Activated T-helper 17 cell treated with anti-CD3 and anti-CD28 coated beads, Interleukin-2, amount 50 U/mL, for 72 hours (primary cell): ENCODE results near the gene SPIRE1. TPM values are rescaled to one million over a fixed set of nuclear protein-coding genes. Genes with fewer than 3 reads are reported as not detected.
"Not testable (repeated sequence)": the region's sequence is repeated elsewhere in the genome, so short reads cannot be mapped to it uniquely, and the experiment has no call there.

Experiments
- ATAC-seq: fragments of 150-1000 bp; cut with Tn5 transposase; replicated peaks from 2 replicates; pipeline ENCODE4 v1.10.0; 2021; ENCODE audit warnings: mild to moderate bottlenecking, moderate library complexity
- H3K27ac Mint-ChIP-seq: one replicate; pipeline ENCODE4 v1.8.0; 2022; ENCODE audit warnings: mixed read lengths
- H3K27me3 Mint-ChIP-seq: one replicate; pipeline ENCODE4 v1.8.0; 2022; ENCODE audit warnings: mixed read lengths
- H3K36me3 Mint-ChIP-seq: one replicate; pipeline ENCODE4 v1.8.0; 2022; ENCODE audit warnings: low read depth, mild to moderate bottlenecking, mixed read lengths
- H3K4me1 Mint-ChIP-seq: one replicate; pipeline ENCODE4 v1.8.0; 2022; ENCODE audit warnings: mixed read lengths
- H3K4me3 Mint-ChIP-seq: one replicate; pipeline ENCODE4 v1.8.0; 2022; ENCODE audit warnings: mild to moderate bottlenecking, mixed read lengths
- H3K9me3 Mint-ChIP-seq: one replicate; pipeline ENCODE4 v1.8.0; 2022; ENCODE audit warnings: mixed read lengths
- total RNA-seq, 2 donors: library from RNA; stranded (reverse); gene quantifications; one replicate each; pipeline ENCODE4 v1.2.3, GENCODE V29; 2022

The SPIRE1 gene
- total RNA-seq, 2 donors from 2014 or later = 5.0 to 12.4 TPM

GRCh38 chr18:12485479-12486105, 172.3 kb downstream of the SPIRE1 start:
- Mint-ChIP-seq H3K36me3 (no peaks in the 10 kb centered on the region), H3K4me1 (no peaks in the 10 kb centered on the region)

GRCh38 chr18:12481915-12482314, 176.0 kb downstream of the SPIRE1 start:
- not testable (repeated sequence) for H3K9me3 Mint-ChIP-seq, H3K36me3 Mint-ChIP-seq, ATAC-seq, H3K27me3 Mint-ChIP-seq, H3K4me1 Mint-ChIP-seq, H3K27ac Mint-ChIP-seq, H3K4me3 Mint-ChIP-seq

More at GRCh38 chr18:12485479-12486105, 172.3 kb downstream of the SPIRE1 start:
- Mint-ChIP-seq H3K4me3 (no peak overlapping the region), H3K27ac (no peak overlapping the region), H3K9me3 (no peaks in the 10 kb centered on the region), H3K27me3 (no peaks in the 10 kb centered on the region)
- ATAC-seq = no peak

GRCh38 chr18:12479982-12480381, 177.9 kb downstream of the SPIRE1 start:
- Mint-ChIP-seq H3K27me3 (no peaks in the 10 kb centered on the region), H3K4me1 (no peaks in the 10 kb centered on the region), H3K27ac (no peak overlapping the region), H3K9me3 (no peaks in the 10 kb centered on the region), H3K4me3 (no peak overlapping the region), H3K36me3 (no peaks in the 10 kb centered on the region)
- ATAC-seq = no peak

- H3K4me1 Mint-ChIP-seq = no peaks in the 10 kb centered on the region
- H3K9me3 Mint-ChIP-seq = no peaks in the 10 kb centered on the region
- ATAC-seq = no peak
- H3K4me3 Mint-ChIP-seq = no peak overlapping the region
- H3K27me3 Mint-ChIP-seq = no peaks in the 10 kb centered on the region
- no peak overlapping the region for H3K27ac Mint-ChIP-seq
- H3K36me3 Mint-ChIP-seq = no peaks in the 10 kb centered on the region
These were observed 178.4 kb downstream of the SPIRE1 start for GRCh38 chr18:12479536-12479935.

GRCh38 chr18:12478269-12479047, 179.4 kb downstream of the SPIRE1 start:
- Mint-ChIP-seq H3K27ac (no peak overlapping the region), H3K9me3 (no peaks in the 10 kb centered on the region), H3K4me1 (no peaks in the 10 kb centered on the region), H3K27me3 (no peaks in the 10 kb centered on the region), H3K36me3 (no peaks in the 10 kb centered on the region), H3K4me3 (no peak overlapping the region)
- no peak for ATAC-seq

- H3K4me3 Mint-ChIP-seq = no peak overlapping the region
- ATAC-seq = no peak
- no peaks in the 10 kb centered on the region for H3K9me3 Mint-ChIP-seq
- no peaks in the 10 kb centered on the region for H3K4me1 Mint-ChIP-seq
- no peaks in the 10 kb centered on the region for H3K36me3 Mint-ChIP-seq
- no peak overlapping the region for H3K27ac Mint-ChIP-seq
- H3K27me3 Mint-ChIP-seq = no peaks in the 10 kb centered on the region
These were observed 180.3 kb downstream of the SPIRE1 start for GRCh38 chr18:12477606-12478005.

- no peaks in the 10 kb centered on the region for H3K4me1 Mint-ChIP-seq
- no peak overlapping the region for H3K27ac Mint-ChIP-seq
- no peak overlapping the region for H3K4me3 Mint-ChIP-seq
- H3K27me3 Mint-ChIP-seq = no peaks in the 10 kb centered on the region
- H3K9me3 Mint-ChIP-seq = no peaks in the 10 kb centered on the region
- no peaks in the 10 kb centered on the region for H3K36me3 Mint-ChIP-seq
- ATAC-seq = no peak
These were observed 181.0 kb downstream of the SPIRE1 start for GRCh38 chr18:12476955-12477354.

- no peaks in the 10 kb centered on the region for H3K27me3 Mint-ChIP-seq
- H3K27ac Mint-ChIP-seq = no peak overlapping the region
- no peak overlapping the region for H3K4me3 Mint-ChIP-seq
- ATAC-seq = no peak
- H3K36me3 Mint-ChIP-seq = no peaks in the 10 kb centered on the region
- no peaks in the 10 kb centered on the region for H3K4me1 Mint-ChIP-seq
- H3K9me3 Mint-ChIP-seq = no peaks in the 10 kb centered on the region
These were observed 183.0 kb downstream of the SPIRE1 start for GRCh38 chr18:12474876-12475275.

GRCh38 chr18:12474146-12474545, 183.8 kb downstream of the SPIRE1 start:
- H3K9me3 Mint-ChIP-seq = no peaks in the 10 kb centered on the region
- H3K27ac Mint-ChIP-seq = no peak overlapping the region
- H3K4me3 Mint-ChIP-seq = no peak overlapping the region
- no peak for ATAC-seq
- no peaks in the 10 kb centered on the region for H3K27me3 Mint-ChIP-seq
- H3K36me3 Mint-ChIP-seq = no peaks in the 10 kb centered on the region
- no peaks in the 10 kb centered on the region for H3K4me1 Mint-ChIP-seq

- Mint-ChIP-seq H3K4me1 (no peaks in the 10 kb centered on the region), H3K27me3 (no peaks in the 10 kb centered on the region), H3K4me3 (no peak overlapping the region), H3K27ac (no peak overlapping the region), H3K36me3 (no peaks in the 10 kb centered on the region), H3K9me3 (no peaks in the 10 kb centered on the region)
- no peak for ATAC-seq
These were observed 187.4 kb downstream of the SPIRE1 start for GRCh38 chr18:12470382-12471075.

- Mint-ChIP-seq H3K9me3 (no peaks in the 10 kb centered on the region), H3K27ac (no peak overlapping the region), H3K4me1 (no peaks in the 10 kb centered on the region), H3K27me3 (no peaks in the 10 kb centered on the region), H3K4me3 (no peak overlapping the region), H3K36me3 (no peaks in the 10 kb centered on the region)
- no peak for ATAC-seq
These were observed 189.5 kb downstream of the SPIRE1 start for GRCh38 chr18:12468445-12468844.

- Mint-ChIP-seq H3K4me1 (no peaks in the 10 kb centered on the region), H3K9me3 (no peaks in the 10 kb centered on the region), H3K36me3 (no peaks in the 10 kb centered on the region), H3K27me3 (no peaks in the 10 kb centered on the region), H3K4me3 (no peak overlapping the region), H3K27ac (no peak overlapping the region)
- ATAC-seq = no peak
These were observed 193.2 kb downstream of the SPIRE1 start for GRCh38 chr18:12464731-12465130.

- ATAC-seq = no peak
- H3K4me3 Mint-ChIP-seq = no peak overlapping the region
- no peaks in the 10 kb centered on the region for H3K9me3 Mint-ChIP-seq
- no peaks in the 10 kb centered on the region for H3K36me3 Mint-ChIP-seq
- H3K4me1 Mint-ChIP-seq = no peaks in the 10 kb centered on the region
- H3K27me3 Mint-ChIP-seq = no peaks in the 10 kb centered on the region
- no peak overlapping the region for H3K27ac Mint-ChIP-seq
These were observed 194.7 kb downstream of the SPIRE1 start for GRCh38 chr18:12463191-12463590.

GRCh38 chr18:12462242-12462641, 195.7 kb downstream of the SPIRE1 start:
- no peak overlapping the region for H3K4me3 Mint-ChIP-seq
- no peak overlapping the region for H3K27ac Mint-ChIP-seq
- no peaks in the 10 kb centered on the region for H3K36me3 Mint-ChIP-seq
- H3K4me1 Mint-ChIP-seq = no peaks in the 10 kb centered on the region
- ATAC-seq = no peak
- no peaks in the 10 kb centered on the region for H3K9me3 Mint-ChIP-seq
- H3K27me3 Mint-ChIP-seq = no peaks in the 10 kb centered on the region

- Mint-ChIP-seq H3K4me3 (no peak overlapping the region), H3K9me3 (no peaks in the 10 kb centered on the region), H3K27ac (no peak overlapping the region), H3K36me3 (no peaks in the 10 kb centered on the region), H3K27me3 (no peaks in the 10 kb centered on the region), H3K4me1 (no peaks in the 10 kb centered on the region)
- ATAC-seq = no peak
These were observed 196.6 kb downstream of the SPIRE1 start for GRCh38 chr18:12461326-12461725.
